Measurements from ENCODE around the gene ARL5A.
A peak's percentile ranks its signal among the peaks of the same experiment; 100 is the strongest.

DNA sequence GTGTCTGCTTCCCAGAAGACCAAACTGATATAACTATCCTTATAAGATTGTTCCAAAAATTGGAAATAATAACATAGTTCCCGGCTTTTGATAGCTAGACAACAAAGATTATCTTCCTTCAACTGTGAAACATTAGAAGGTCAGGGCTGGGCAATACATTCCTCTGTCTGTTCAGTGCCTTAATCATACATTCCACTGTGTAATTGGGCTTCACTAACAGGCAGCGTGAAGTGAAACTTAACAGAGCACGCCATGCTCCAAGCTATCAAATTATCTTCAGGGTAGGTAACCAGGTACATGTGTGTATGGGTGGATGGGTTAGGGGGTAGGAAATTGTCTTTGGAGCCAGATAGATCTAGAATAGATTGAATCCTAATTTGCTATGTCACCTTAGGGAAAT is 23.5 kb upstream of the ARL5A start:
- TF ChIP-seq RAD21 (IDR thresholded peaks at IDR 0.05; ENCODE audit: low read depth): peak; percentile 4; the same call in 1 of the 2 replicates
- TF ChIP-seq, protein P1, sequence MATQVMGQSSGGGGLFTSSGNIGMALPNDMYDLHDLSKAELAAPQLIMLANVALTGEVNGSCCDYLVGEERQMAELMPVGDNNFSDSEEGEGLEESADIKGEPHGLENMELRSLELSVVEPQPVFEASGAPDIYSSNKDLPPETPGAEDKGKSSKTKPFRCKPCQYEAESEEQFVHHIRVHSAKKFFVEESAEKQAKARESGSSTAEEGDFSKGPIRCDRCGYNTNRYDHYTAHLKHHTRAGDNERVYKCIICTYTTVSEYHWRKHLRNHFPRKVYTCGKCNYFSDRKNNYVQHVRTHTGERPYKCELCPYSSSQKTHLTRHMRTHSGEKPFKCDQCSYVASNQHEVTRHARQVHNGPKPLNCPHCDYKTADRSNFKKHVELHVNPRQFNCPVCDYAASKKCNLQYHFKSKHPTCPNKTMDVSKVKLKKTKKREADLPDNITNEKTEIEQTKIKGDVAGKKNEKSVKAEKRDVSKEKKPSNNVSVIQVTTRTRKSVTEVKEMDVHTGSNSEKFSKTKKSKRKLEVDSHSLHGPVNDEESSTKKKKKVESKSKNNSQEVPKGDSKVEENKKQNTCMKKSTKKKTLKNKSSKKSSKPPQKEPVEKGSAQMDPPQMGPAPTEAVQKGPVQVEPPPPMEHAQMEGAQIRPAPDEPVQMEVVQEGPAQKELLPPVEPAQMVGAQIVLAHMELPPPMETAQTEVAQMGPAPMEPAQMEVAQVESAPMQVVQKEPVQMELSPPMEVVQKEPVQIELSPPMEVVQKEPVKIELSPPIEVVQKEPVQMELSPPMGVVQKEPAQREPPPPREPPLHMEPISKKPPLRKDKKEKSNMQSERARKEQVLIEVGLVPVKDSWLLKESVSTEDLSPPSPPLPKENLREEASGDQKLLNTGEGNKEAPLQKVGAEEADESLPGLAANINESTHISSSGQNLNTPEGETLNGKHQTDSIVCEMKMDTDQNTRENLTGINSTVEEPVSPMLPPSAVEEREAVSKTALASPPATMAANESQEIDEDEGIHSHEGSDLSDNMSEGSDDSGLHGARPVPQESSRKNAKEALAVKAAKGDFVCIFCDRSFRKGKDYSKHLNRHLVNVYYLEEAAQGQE (IDR thresholded peaks at IDR 0.05; ENCODE audit: low read depth): no peak
- TF ChIP-seq EP300 (IDR thresholded peaks at IDR 0.05; ENCODE audit: borderline replicate concordance): peak; percentile 71; the same call in 1 of the 2 replicates
- peak; percentile 62 for TF ChIP-seq TCF12 (IDR thresholded peaks at IDR 0.05; ENCODE audit: low read depth)
- no peak for TF ChIP-seq CEBPB (IDR thresholded peaks at IDR 0.05)
- TF ChIP-seq, protein P2, sequence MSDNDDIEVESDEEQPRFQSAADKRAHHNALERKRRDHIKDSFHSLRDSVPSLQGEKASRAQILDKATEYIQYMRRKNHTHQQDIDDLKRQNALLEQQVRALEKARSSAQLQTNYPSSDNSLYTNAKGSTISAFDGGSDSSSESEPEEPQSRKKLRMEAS (IDR thresholded peaks at IDR 0.05): peak; percentile 59; the same call in 1 of the 2 replicates
- TF ChIP-seq NFIC (IDR thresholded peaks at IDR 0.05): peak; percentile 44; the same call in 1 of the 2 replicates
- TF ChIP-seq TEAD4 (IDR thresholded peaks at IDR 0.05): peak; percentile 95
- no peak for TF ChIP-seq YY1 (IDR thresholded peaks at IDR 0.05; ENCODE audit: low read depth)
- no peak for TF ChIP-seq TAF1 (IDR thresholded peaks at IDR 0.05; ENCODE audit: low read depth)
- TF ChIP-seq CREB1 (IDR thresholded peaks at IDR 0.05; ENCODE audit: low read depth): no peak
